ENCODE results near the gene BCOR. TPM values are rescaled to one million over a fixed set of nuclear protein-coding genes. Genes with fewer than 3 reads are reported as not detected.

The BCOR gene
- total and polyA plus RNA-seq, 2 of the 13 experiments (the other 11 are each of a cell fraction or from before 2014, with no cell fraction given), result 14.3 to 15.2 TPM

- TF ChIP-seq, protein P1, sequence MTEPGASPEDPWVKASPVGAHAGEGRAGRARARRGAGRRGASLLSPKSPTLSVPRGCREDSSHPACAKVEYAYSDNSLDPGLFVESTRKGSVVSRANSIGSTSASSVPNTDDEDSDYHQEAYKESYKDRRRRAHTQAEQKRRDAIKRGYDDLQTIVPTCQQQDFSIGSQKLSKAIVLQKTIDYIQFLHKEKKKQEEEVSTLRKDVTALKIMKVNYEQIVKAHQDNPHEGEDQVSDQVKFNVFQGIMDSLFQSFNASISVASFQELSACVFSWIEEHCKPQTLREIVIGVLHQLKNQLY (CRISPR knock-in tag; IDR thresholded peaks at IDR 0.05), result no peak
- peak; percentile 40 for TF ChIP-seq MED8 (CRISPR knock-in tag; IDR thresholded peaks at IDR 0.05; ENCODE audit: insufficient replicate concordance)
- TF ChIP-seq ZNF558 (CRISPR knock-in tag; IDR thresholded peaks at IDR 0.05; ENCODE audit: borderline replicate concordance), result 0 out of 2 replicates have a peak, but pooled peaks have one; percentile 23
- TF ChIP-seq GABPB1 (CRISPR knock-in tag; IDR thresholded peaks at IDR 0.05), result 0 out of 2 replicates have a peak, but pooled peaks have one; percentile 35
- peak; percentile 48; the same call in 1 of the 2 replicates for TF ChIP-seq ZNF337 (CRISPR knock-in tag; IDR thresholded peaks at IDR 0.05; ENCODE audit: borderline replicate concordance, low read depth)
- no peak for TF ChIP-seq SUZ12 (IDR thresholded peaks at IDR 0.05; ENCODE audit: low read depth, low read length)
- 0 out of 2 replicates have a peak, but pooled peaks have one; percentile 23 for TF ChIP-seq ELF3 (CRISPR knock-in tag; IDR thresholded peaks at IDR 0.05)
- TF ChIP-seq BCL6 (CRISPR knock-in tag; IDR thresholded peaks at IDR 0.05), result peak; percentile 15; the same call in 1 of the 2 replicates
- 0 out of 2 replicates have a peak, but pooled peaks have one; percentile 4 for TF ChIP-seq MYC (CRISPR knock-in tag; IDR thresholded peaks at IDR 0.05; ENCODE audit: borderline replicate concordance)
- TF ChIP-seq ZBTB2 (CRISPR knock-in tag; IDR thresholded peaks at IDR 0.05; ENCODE audit: low read depth), result no peak
- 0 out of 2 replicates have a peak, but pooled peaks have one; percentile 20 for TF ChIP-seq ZNF431 (CRISPR knock-in tag; IDR thresholded peaks at IDR 0.05; ENCODE audit: borderline replicate concordance, low read depth)
- TF ChIP-seq ZNF281 (CRISPR knock-in tag; IDR thresholded peaks at IDR 0.05; ENCODE audit: borderline replicate concordance), result no peak
- TF ChIP-seq, protein P2, sequence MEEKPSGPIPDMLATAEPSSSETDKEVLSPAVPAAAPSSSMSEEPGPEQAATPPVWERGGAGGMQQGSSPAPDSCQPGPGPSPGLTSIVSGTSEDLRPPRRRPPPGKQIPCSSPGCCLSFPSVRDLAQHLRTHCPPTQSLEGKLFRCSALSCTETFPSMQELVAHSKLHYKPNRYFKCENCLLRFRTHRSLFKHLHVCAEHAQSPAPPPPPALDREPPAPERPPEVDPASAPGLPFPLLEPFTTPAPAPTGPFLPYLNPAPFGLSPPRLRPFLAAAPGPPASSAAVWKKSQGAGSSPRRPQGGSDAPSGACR (CRISPR knock-in tag; IDR thresholded peaks at IDR 0.05), result 0 out of 2 replicates have a peak, but pooled peaks have one; percentile 26
- TF ChIP-seq STAT6 (CRISPR knock-in tag; IDR thresholded peaks at IDR 0.05; ENCODE audit: borderline replicate concordance), result no peak
- TF ChIP-seq TBL1XR1 (IDR thresholded peaks at IDR 0.05; ENCODE audit: borderline replicate concordance, low read length, partially characterized antibody), result peak; percentile 41
- peak; percentile 6 for TF ChIP-seq ZNF18 (CRISPR knock-in tag; IDR thresholded peaks at IDR 0.05; ENCODE audit: insufficient replicate concordance)
- TF ChIP-seq ZNF546 (CRISPR knock-in tag; conservative IDR thresholded peaks at IDR 0.05), result peak; percentile 63; the same call in 1 of the 2 replicates
These were observed 85.5 kb downstream of the BCOR start (continued) for GRCh38 chrX:40012039-40012867.
